ENCODE data around the gene FGGY.
"Not testable (repeated sequence)": the region's sequence is repeated elsewhere in the genome, so short reads cannot be mapped to it uniquely, and the experiment has no call there.

FGGY gene

GRCh38 chr1:59556802-59557548 lies 260.1 kb downstream of the FGGY start:
- no peak for DNase-seq

- no peak for DNase-seq
Measured at GRCh38 chr1:59557549-59557885, 260.6 kb downstream of the FGGY start.

- not testable (repeated sequence) for DNase-seq
Measured at GRCh38 chr1:59558580-59558979, 261.7 kb downstream of the FGGY start.

- DNase-seq, result no peak
Measured at GRCh38 chr1:59560807-59561450, 264.0 kb downstream of the FGGY start.

- DNase-seq, result no peak
Measured at GRCh38 chr1:59561796-59562195, 264.9 kb downstream of the FGGY start.

- DNase-seq, result no peak
Measured at GRCh38 chr1:59564192-59564891, 267.4 kb downstream of the FGGY start.

- no peak for DNase-seq
Measured at GRCh38 chr1:59565611-59566410, 268.9 kb downstream of the FGGY start.

- DNase-seq, result no peak
Measured at GRCh38 chr1:59568158-59568935, 271.5 kb downstream of the FGGY start.

- DNase-seq, result no peak
Measured at GRCh38 chr1:59569198-59569597, 272.3 kb downstream of the FGGY start.

GRCh38 chr1:59570524-59570923 lies 273.6 kb downstream of the FGGY start:
- peak; percentile 49 for DNase-seq

GRCh38 chr1:59574085-59574484 lies 277.2 kb downstream of the FGGY start:
- no peak for DNase-seq

- DNase-seq, result no peak
Measured at GRCh38 chr1:59577774-59578173, 280.9 kb downstream of the FGGY start.

- no peak for DNase-seq
Measured at GRCh38 chr1:59579222-59579621, 282.3 kb downstream of the FGGY start.

GRCh38 chr1:59580257-59580656 lies 283.4 kb downstream of the FGGY start:
- DNase-seq, result no peak

- not testable (repeated sequence) for DNase-seq
Measured at GRCh38 chr1:59592410-59592809, 295.5 kb downstream of the FGGY start.

GRCh38 chr1:59592924-59593323 lies 296.0 kb downstream of the FGGY start:
- no peak for DNase-seq

GRCh38 chr1:59593798-59594790 lies 297.2 kb downstream of the FGGY start:
- DNase-seq, result no peak

- no peak for DNase-seq
Measured at GRCh38 chr1:59595774-59596173, 298.9 kb downstream of the FGGY start.

GRCh38 chr1:59596432-59596831 lies 299.5 kb downstream of the FGGY start:
- no peak for DNase-seq

GRCh38 chr1:59596956-59597355 lies 300.1 kb downstream of the FGGY start:
- no peak for DNase-seq
